ENCODE measurements around the gene COPS6.

Gene COPS6

GRCh38 chr7:100079024-100079560 lies 9.7 kb upstream of the COPS6 start:
- DNase-seq (ENCODE audit: low read depth), result no peak

- peak; percentile 41 for DNase-seq (ENCODE audit: low read depth)
Observed at GRCh38 chr7:100080907-100081534, 7.7 kb upstream of the COPS6 start.

GRCh38 chr7:100081535-100082102 lies 7.2 kb upstream of the COPS6 start, which contains the start of gene ZNF3:
TSS of gene ZNF3 (minus strand) at chr7:100081723. CDS start at chr7:100077357, 4,366 bp downstream.
- DNase-seq (ENCODE audit: low read depth), result peak; percentile 99

- no peak for DNase-seq (ENCODE audit: low read depth)
Observed at GRCh38 chr7:100082978-100083377, 5.8 kb upstream of the COPS6 start.

- DNase-seq (ENCODE audit: low read depth), result no peak
Observed at GRCh38 chr7:100085515-100085914, 3.3 kb upstream of the COPS6 start.

GRCh38 chr7:100087055-100087750 lies 1.6 kb upstream of the COPS6 start:
- DNase-seq (ENCODE audit: low read depth), result peak; percentile 98

GRCh38 chr7:100088095-100088620 lies 611 bp upstream of the COPS6 start:
- no peak for DNase-seq (ENCODE audit: low read depth)

- DNase-seq (ENCODE audit: low read depth), result peak; percentile 63
Observed at GRCh38 chr7:100089458-100090196, 858 bp downstream of the COPS6 start.

GRCh38 chr7:100090527-100091410 lies 2.0 kb downstream of the COPS6 start:
- peak; percentile 51 for DNase-seq (ENCODE audit: low read depth)

- peak; percentile 79 for DNase-seq (ENCODE audit: low read depth)
Observed at GRCh38 chr7:100091411-100092181, 2.8 kb downstream of the COPS6 start.

GRCh38 chr7:100093054-100093453 lies 4.3 kb downstream of the COPS6 start:
- DNase-seq (ENCODE audit: low read depth), result no peak

GRCh38 chr7:100093498-100093897 lies 4.7 kb downstream of the COPS6 start:
- DNase-seq (ENCODE audit: low read depth), result no peak

- DNase-seq (ENCODE audit: low read depth), result no peak
Observed at GRCh38 chr7:100093925-100094486, 5.2 kb downstream of the COPS6 start.

GRCh38 chr7:100095289-100095688 lies 6.5 kb downstream of the COPS6 start:
- no peak for DNase-seq (ENCODE audit: low read depth)

GRCh38 chr7:100095704-100096103 lies 6.9 kb downstream of the COPS6 start:
- DNase-seq (ENCODE audit: low read depth), result no peak

GRCh38 chr7:100098913-100099312 lies 10.1 kb downstream of the COPS6 start:
- no peak for DNase-seq (ENCODE audit: low read depth)

- DNase-seq (ENCODE audit: low read depth), result no peak
Observed at GRCh38 chr7:100099452-100099851, 10.7 kb downstream of the COPS6 start.

- DNase-seq (ENCODE audit: low read depth), result peak; percentile 95
Observed at GRCh38 chr7:100100420-100101015, 11.7 kb downstream of the COPS6 start.
